ENCODE data around the gene CAVIN2. TPM values are rescaled to one million over a fixed set of nuclear protein-coding genes. Genes with fewer than 3 reads are reported as not detected.

CAVIN2 gene
- total RNA-seq, 1 experiment from 2014 or later, result not detected

DNA sequence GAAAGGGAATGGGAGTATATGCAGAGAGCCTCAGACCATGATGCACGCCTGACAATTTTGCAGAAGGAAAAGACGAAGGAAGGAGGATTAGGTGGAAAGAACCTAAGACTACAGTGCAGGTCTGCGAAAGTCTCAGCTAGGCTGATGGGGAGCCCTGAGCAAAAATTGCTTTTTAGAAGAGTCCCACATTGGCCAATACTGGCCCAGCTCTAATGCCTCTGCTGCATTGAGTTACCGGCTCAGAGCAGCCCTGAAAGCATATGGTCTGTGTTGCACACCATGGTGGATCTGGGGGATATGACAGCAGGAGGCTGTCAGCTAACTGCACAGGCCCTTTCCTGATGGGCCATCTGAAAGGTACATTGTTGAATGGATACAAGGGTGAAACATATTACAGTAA, 48.3 kb upstream of the CAVIN2 start:
- CTCF ChIA-PET, result interaction anchor here (1.4 kb wide), 1 partner anchor 12 kb away, joined by 3 read pairs; no protein-coding TSS in a partner anchor
- no peak overlapping the region for H3K4me3 Mint-ChIP-seq (ENCODE audit: unreplicated experiment)
- intact Hi-C loops (cut with micrococcal nuclease; ENCODE audit: unreplicated experiment), result no loop called here

GRCh38 chr2:191894681-191895147, 47.8 kb upstream of the CAVIN2 start:
- DNase-seq, result no peak
- Mint-ChIP-seq H3K27ac (ENCODE audit: unreplicated experiment) (no peak overlapping the region), H3K9me3 (ENCODE audit: unreplicated experiment) (peaks cover 11% of the 10 kb centered on the region), H3K36me3 (ENCODE audit: insufficient read depth, unreplicated experiment) (no peaks in the 10 kb centered on the region), H3K27me3 (ENCODE audit: insufficient read depth, unreplicated experiment) (no peaks in the 10 kb centered on the region), H3K4me3 (ENCODE audit: unreplicated experiment) (no peak overlapping the region), H3K4me1 (ENCODE audit: low read depth, unreplicated experiment) (peaks cover 10% of the 10 kb centered on the region)
- H3K36me3 ChIP-seq (ENCODE audit: control insufficient read depth, insufficient read depth, low read length), result no peaks in the 10 kb centered on the region
- intact Hi-C loops (cut with micrococcal nuclease; ENCODE audit: unreplicated experiment), result no loop called here
- TF ChIP-seq, protein P1, sequence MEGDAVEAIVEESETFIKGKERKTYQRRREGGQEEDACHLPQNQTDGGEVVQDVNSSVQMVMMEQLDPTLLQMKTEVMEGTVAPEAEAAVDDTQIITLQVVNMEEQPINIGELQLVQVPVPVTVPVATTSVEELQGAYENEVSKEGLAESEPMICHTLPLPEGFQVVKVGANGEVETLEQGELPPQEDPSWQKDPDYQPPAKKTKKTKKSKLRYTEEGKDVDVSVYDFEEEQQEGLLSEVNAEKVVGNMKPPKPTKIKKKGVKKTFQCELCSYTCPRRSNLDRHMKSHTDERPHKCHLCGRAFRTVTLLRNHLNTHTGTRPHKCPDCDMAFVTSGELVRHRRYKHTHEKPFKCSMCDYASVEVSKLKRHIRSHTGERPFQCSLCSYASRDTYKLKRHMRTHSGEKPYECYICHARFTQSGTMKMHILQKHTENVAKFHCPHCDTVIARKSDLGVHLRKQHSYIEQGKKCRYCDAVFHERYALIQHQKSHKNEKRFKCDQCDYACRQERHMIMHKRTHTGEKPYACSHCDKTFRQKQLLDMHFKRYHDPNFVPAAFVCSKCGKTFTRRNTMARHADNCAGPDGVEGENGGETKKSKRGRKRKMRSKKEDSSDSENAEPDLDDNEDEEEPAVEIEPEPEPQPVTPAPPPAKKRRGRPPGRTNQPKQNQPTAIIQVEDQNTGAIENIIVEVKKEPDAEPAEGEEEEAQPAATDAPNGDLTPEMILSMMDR (IDR thresholded peaks at IDR 0.05; ENCODE audit: insufficient read depth in 1 of 2, low read depth in 1 of 2, low read length in 1 of 2, severe bottlenecking in 1 of 2, unreplicated experiment in 1 of 2), result no peak
- no TSS peak for BruUV-seq (replicated peaks)
- CTCF ChIA-PET, result no interaction called here
- no peaks in the 10 kb centered on the region for H3K27me3 ChIP-seq (replicated peaks; ENCODE audit: control insufficient read depth, insufficient read depth, low read length)
- POLR2A ChIA-PET, result no interaction called here
- H3K4me1 ChIP-seq, result 0 out of 2 replicates have a peak, but pooled peaks cover 7% of the 10 kb centered on the region
- H3K4me3 ChIP-seq (ENCODE audit: low read depth, low read length), result no peak overlapping the region
- no peaks in the 10 kb centered on the region for H3K9me3 ChIP-seq

More for the DNA sequence above, 48.3 kb upstream of the CAVIN2 start:
- DNase-seq, result no peak
- Histone ChIP-seq H3K4me1 (0 out of 2 replicates have a peak, but pooled peaks cover 7% of the 10 kb centered on the region), H3K9me3 (no peaks in the 10 kb centered on the region), H3K27me3 (replicated peaks; ENCODE audit: control insufficient read depth, insufficient read depth, low read length) (no peaks in the 10 kb centered on the region), H3K36me3 (ENCODE audit: control insufficient read depth, insufficient read depth, low read length) (no peaks in the 10 kb centered on the region), H3K4me3 (ENCODE audit: low read depth, low read length) (no peak overlapping the region)
- Mint-ChIP-seq H3K36me3 (ENCODE audit: insufficient read depth, unreplicated experiment) (no peaks in the 10 kb centered on the region), H3K27ac (ENCODE audit: unreplicated experiment) (no peak overlapping the region), H3K4me1 (ENCODE audit: low read depth, unreplicated experiment) (peaks cover 10% of the 10 kb centered on the region), H3K9me3 (ENCODE audit: unreplicated experiment) (peaks cover 14% of the 10 kb centered on the region), H3K27me3 (ENCODE audit: insufficient read depth, unreplicated experiment) (no peaks in the 10 kb centered on the region)
- TF ChIP-seq, protein P1 (IDR thresholded peaks at IDR 0.05; ENCODE audit: insufficient read depth in 1 of 2, low read depth in 1 of 2, low read length in 1 of 2, severe bottlenecking in 1 of 2, unreplicated experiment in 1 of 2), result no peak
- POLR2A ChIA-PET, result no interaction called here
- BruUV-seq (replicated peaks), result no TSS peak

GRCh38 chr2:191892391-191892790, 45.5 kb upstream of the CAVIN2 start:
- Mint-ChIP-seq H3K4me3 (ENCODE audit: unreplicated experiment) (no peak overlapping the region), H3K27ac (ENCODE audit: unreplicated experiment) (no peak overlapping the region), H3K9me3 (ENCODE audit: unreplicated experiment) (peaks cover 11% of the 10 kb centered on the region), H3K27me3 (ENCODE audit: insufficient read depth, unreplicated experiment) (no peaks in the 10 kb centered on the region), H3K36me3 (ENCODE audit: insufficient read depth, unreplicated experiment) (no peaks in the 10 kb centered on the region), H3K4me1 (ENCODE audit: low read depth, unreplicated experiment) (peaks cover 10% of the 10 kb centered on the region)
- no peaks in the 10 kb centered on the region for H3K9me3 ChIP-seq
- H3K4me3 ChIP-seq (ENCODE audit: low read depth, low read length), result no peak overlapping the region
- TF ChIP-seq, protein P1 (IDR thresholded peaks at IDR 0.05; ENCODE audit: insufficient read depth in 1 of 2, low read depth in 1 of 2, low read length in 1 of 2, severe bottlenecking in 1 of 2, unreplicated experiment in 1 of 2), result no peak
- no peaks in the 10 kb centered on the region for H3K27me3 ChIP-seq (replicated peaks; ENCODE audit: control insufficient read depth, insufficient read depth, low read length)
- H3K36me3 ChIP-seq (ENCODE audit: control insufficient read depth, insufficient read depth, low read length), result no peaks in the 10 kb centered on the region
- ChIA-PET CTCF (no interaction called here), POLR2A (no interaction called here)
- intact Hi-C loops (cut with micrococcal nuclease; ENCODE audit: unreplicated experiment), result no loop called here
- 0 out of 2 replicates have a peak, but pooled peaks cover 7% of the 10 kb centered on the region for H3K4me1 ChIP-seq
- DNase-seq, result no peak
- BruUV-seq (replicated peaks), result no TSS peak
